Articular chondrocyte of knee joint (primary cell): ENCODE results near the gene SYCP3. TPM values are rescaled to one million over a fixed set of nuclear protein-coding genes. Genes with fewer than 3 reads are reported as not detected.

Experiments used
- small RNA-seq: library from RNA; depleted of rRNA; stranded (forward); fragments of <200 nt; gene quantifications from one replicate; pipeline ENCODE3, GENCODE V24; 2012
- total RNA-seq: library from RNA; depleted of rRNA; stranded (reverse); fragments of >200 nt; gene quantifications from 2 replicates; pipeline ENCODE4 v1.2.3, GENCODE V29; 2012

SYCP3 gene
- total RNA-seq = 0.11 and 0.52 TPM in 2 replicates

GRCh38 chr12:101738920-101739665 lies at the start of gene SYCP3:
TSS of gene SYCP3 (minus strand) at chr12:101739462. CDS start at chr12:101737935, 1,527 bp downstream.

GRCh38 chr12:101697197-101697929 lies 41.9 kb downstream of the SYCP3 start, which contains the start of gene CHPT1:
TSS of gene CHPT1 (plus strand) at chr12:101697640. CDS start at chr12:101697862, 222 bp downstream.

Small RNAs within 50 kb of the gene (small RNA-seq; reads per million reads assigned to genes)
- not detected for gene RNA5SP368
- not detected for gene RNU6-101P
- not detected for gene RNY1P16

Other genes with a start within 250 kb of the SYCP3 start
- gene MYBPC1, start 144.5 kb downstream of the SYCP3 start, total RNA-seq = not detected in 2 replicates
- 38.7 and 44.8 TPM in 2 replicates for gene CHPT1, start 41.8 kb downstream of the SYCP3 start, total RNA-seq
- gene GNPTAB, start 91.5 kb upstream of the SYCP3 start, total RNA-seq = 56.7 and 59.1 TPM in 2 replicates
- gene DRAM1, start 138.1 kb upstream of the SYCP3 start, total RNA-seq = 171 and 195 TPM in 2 replicates